Medulla oblongata (tissue), 1 donor: Measurements from ENCODE around the gene PRKACA.

Experiments used
- DNase-seq: peaks from one replicate; pipeline ENCODE4 v3.0.0-alpha.2; 2015; ENCODE audit errors: extremely low spot score

PRKACA gene

DNA sequence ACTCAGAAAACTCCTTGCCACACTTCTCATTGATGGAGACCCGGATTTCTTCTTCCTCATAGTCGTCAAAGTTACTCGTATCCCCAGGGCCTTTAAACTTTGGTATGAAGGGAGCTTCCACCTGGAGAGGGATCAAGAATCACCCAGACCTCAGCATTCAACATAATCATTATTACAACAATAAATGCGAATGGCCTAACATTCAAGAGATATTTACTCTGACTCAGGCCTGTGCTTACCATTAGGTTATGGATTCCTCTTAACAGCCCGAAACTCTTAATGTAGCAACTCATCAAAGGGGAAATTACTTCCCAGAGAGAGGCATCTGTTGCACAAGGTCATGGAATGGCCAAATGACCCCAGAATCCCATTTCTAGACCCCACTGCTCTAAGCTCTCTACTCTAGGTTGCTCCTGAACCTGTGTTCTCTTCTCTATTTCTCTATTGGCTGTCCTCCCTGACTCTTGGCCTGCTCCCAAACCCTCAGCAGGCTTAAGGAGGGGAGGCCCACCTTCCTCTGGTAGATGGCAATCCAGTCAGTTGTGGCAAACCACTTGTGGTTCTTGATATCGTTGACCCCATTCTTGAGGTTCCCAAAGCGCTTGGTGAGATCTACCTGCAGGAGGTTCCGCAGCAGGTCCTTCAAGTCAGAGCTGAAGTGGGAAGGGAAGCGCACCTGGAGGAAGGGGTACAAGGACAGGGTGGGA is 24.3 kb downstream of the PRKACA start:
- no peak for DNase-seq

DNA sequence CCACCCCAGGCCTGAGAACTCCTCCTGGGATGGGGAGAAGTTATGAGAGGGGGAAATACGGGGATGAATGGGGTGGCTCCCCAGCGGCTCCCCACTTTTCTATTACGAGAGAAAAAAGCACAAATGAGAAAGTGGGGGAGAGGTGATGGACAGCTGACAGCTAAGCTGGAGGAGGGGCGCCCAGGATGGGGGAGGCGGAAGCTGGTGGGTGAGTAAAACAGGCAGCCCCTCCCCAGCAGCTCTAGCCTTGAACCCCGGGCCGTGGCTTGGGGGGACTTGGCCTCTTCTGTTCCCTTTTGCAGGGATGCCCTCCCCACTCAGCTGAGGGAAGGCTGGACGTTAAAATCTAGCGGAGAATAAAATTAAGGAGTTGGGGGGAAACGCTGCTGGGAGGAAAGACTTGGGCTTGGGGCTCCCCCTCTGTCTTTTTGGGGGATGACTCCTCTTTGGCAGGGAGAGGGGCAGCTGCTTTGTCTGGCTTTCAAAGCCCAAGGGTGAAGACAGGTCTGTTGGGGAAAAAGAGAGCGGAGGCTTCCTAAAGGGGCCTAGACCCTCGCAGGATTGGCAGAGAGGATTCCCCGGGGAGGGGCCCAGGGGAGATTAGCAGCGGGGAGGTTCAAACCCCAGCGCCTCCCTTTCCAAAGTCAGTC is 25.6 kb downstream of the PRKACA start:
- peak; percentile 27 for DNase-seq

DNA sequence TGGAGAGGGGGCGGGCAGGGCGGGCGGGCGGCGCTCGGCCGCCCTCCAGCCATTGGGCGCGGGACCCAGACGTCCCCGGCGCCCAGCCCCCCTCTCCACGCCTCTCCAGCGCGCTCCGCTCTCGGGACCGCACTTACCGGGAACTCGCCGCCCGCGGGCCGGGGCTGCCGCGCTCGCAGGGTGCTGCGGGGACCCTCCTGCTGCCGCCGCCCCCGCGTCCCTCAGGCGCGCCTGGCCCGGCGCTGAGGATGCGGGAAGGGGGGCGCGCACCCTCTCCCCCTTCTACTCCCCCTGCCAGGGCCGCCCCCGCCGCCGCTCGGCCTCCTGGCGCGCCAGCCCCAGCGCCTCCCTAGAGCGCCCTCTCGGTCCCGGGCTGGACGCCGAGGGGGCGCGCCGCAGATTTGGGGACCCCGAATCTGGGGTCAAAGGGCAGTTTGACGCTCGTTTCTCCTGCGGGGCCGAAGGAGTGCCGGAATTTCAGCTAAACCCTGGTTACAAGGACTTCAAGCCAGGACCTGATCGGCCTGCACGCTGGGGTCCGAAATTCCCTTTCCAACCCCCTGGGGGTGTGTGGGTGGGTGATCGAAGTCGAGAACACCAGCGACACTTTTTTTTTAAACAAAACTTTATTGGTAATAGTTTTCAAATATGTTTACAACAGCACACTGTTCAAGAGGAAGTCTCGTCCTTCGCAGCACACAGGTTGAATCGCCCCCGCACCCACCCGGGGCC is 26.3 kb downstream of the PRKACA start:
- DNase-seq = peak; percentile 43

DNA sequence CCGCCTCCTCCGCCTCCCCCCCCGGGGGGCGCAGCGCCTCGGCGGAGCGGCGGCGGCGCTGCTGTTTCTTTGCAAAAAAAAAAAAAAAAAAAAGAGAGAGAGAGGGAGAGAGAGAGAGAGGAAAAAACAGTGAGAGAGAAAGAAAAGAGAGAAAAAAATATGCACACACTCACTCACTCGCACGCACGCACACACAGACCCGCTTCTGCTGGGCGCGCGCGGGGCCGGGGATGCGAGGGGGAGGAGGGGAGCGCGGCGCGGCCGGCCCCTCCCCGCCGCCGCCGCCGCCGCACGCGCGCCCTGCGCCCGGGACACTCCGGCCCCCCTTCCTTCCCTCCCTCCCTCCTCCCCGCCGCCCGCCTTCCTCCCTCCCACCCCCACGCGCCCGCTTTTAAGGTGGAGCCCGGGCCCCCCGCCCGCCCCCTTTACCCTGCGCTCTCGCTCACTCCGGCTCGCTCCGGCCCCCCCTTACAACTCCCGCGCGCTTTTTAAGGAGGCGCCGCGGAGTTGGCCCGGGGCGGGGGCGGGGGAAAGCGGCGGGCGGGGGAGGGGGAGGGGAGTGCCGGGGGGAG is 27.0 kb downstream of the PRKACA start, which contains the start of gene SAMD1:
TSS of gene SAMD1 (minus strand) at position 243 of the 572 bp plus-strand sequence.
- peak; percentile 89 for DNase-seq

DNA sequence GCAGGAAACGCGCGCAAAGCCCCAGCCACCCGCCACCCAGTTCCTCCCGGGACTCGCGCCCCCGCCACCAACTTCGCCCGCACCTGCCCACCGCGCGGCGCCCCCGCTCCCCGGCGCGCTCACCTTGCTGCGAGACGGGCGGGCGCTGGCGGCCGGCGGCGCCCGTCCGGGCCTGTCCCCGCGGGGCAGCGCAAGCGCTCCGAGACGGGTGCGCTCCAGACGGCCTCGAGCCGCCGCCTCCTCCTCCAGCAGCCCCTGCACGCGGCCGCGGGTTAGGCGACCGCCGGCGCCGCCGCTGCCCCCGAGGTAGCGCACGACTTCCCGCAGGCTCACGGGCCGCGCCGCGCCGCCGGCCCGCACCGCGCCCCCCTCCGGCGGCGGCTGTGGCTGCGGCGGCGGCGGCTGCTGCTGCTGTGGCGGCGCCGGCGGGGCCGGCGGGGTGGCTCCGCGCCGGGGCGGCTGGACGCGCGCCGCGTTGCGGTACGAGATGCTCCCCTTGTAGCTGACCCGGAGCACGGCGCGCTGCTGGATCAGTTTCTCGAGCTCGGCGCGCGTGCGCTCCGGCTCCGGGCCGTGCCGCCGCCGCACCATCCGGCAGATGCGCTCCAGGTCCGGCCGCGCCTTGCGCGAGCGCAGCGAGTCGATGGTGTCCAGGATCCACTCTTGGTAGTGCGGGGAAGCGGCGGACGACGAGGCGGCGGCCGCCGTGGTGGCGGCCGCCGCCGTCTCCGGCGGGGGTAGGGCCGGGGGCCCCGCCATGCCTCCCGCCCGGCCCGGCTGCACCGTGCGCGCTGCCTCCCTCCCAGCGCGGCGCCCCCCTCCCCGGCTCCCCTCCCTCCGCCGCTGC is 27.7 kb downstream of the PRKACA start:
- no peak for DNase-seq

DNA sequence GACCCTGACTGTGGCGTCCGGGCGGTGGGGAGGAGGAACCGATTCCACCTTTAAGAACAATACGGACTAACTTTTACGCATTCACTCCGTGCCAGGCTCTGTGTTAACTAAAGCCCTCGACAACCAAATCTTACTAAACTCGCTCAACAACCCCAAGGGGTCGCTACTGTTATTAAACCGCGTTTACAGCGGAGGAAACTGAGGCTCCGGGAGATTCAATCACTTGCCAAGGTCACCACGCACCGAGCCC is 28.2 kb downstream of the PRKACA start:
- peak; percentile 29 for DNase-seq

DNA sequence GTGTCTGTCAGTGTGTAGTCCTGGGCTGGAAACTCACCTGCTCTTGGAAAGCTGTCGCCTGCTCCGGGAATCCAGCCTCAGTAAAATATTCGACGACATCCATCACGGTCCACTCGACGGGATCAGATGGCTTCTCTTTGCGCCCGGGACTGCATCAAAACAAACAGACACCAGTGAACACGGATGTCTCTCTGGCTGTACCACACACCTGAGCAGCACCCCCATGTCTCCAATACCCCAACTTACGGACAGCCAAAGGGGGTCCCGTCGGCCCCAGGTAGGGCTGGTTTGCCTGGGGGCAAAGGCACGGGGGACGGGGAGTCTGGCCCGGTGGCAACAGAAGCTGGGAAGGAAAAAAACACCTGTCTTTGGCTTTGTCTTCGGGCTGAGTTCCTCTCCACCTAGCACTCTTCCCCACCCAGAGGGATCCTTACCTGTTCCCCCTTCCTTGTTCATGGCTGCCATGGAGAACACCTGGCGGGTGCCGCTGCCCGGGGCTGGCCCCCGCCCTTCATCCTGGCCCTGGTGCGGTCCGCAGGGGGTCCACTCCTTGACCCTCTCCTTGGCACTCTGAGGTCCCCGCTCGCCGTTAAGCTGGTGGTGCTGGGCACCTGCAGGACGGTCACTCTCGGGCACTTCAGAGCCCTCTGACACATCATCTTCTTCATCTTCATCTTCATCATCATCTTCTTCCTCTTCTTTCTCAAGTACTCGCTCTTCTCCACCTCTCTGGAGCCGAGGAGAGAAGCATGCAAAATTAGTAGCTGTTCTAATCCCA is 28.7 kb downstream of the PRKACA start:
- DNase-seq = no peak

DNA sequence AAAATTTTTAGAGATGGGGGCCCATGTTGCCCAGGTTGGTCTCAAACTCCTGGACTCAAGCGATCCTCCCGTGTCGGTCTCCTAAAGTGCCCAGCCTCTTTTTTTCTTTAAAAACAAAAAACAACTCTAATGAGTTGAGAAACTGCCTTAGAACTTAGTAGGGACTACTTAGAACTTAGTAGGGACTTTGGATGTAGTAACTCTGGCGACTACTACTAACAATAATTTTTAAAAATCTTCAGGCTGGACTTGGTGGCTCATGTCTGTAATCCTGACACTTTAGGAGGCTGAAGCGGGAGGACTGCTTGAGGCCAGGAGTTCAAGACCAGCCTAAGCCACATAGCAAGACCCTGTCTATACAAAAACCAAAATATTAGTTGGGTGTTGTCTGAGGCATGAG is 31.5 kb downstream of the PRKACA start:
- no peak for DNase-seq

DNA sequence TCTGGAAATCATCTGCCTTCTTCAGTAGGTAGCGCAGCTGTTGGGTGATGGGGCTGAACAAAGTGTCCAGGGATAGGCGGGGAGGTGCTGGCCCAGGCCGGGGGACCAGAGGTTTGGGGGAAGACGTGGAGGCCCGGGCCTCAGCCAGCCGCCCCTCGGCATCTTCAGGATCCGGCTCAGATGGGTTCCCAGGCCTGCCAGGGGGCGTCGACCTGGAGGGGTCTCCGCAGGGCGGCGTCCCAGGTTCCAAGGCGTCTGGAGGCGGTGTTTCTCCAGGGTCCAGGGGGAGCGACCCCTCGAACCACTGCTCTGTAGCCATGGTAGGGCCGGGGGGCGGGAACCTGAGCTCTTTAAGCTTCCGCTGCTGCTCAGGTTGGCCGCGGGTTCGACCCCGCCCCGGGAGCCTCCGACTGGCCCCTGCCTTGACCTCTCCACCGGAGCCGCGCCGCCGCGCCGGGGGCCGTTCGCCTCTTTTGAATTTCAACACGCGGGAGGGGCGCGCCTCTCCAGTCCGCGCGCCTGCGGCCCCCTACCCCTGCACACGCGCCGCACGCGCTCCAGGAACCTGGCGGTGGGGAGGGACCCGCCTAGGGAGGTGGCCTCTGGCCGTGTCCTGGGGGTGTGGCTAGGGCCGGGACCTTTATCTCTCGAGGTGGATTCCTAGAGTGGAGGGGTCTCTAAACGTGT is 32.1 kb downstream of the PRKACA start, which contains the start of gene C19orf67:
TSS of gene C19orf67 (minus strand) at position 475 of the 687 bp plus-strand sequence. CDS start at position 319, 156 bp downstream.
- DNase-seq = no peak

DNA sequence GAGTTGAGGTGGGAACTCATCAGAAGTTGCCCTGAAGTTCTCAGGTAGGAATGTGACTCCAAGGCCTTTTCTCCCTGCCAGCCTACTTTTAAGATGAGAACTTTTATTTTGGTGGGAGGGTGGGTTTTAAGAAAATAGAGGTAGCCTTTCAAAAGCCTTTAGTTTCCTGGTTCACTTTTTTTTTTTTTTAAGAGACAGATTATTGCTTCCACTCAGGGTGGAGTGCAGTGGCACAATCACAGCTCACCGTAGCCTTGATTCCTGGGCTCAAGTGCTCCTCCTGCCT is 34.9 kb downstream of the PRKACA start:
- DNase-seq = no peak

DNA sequence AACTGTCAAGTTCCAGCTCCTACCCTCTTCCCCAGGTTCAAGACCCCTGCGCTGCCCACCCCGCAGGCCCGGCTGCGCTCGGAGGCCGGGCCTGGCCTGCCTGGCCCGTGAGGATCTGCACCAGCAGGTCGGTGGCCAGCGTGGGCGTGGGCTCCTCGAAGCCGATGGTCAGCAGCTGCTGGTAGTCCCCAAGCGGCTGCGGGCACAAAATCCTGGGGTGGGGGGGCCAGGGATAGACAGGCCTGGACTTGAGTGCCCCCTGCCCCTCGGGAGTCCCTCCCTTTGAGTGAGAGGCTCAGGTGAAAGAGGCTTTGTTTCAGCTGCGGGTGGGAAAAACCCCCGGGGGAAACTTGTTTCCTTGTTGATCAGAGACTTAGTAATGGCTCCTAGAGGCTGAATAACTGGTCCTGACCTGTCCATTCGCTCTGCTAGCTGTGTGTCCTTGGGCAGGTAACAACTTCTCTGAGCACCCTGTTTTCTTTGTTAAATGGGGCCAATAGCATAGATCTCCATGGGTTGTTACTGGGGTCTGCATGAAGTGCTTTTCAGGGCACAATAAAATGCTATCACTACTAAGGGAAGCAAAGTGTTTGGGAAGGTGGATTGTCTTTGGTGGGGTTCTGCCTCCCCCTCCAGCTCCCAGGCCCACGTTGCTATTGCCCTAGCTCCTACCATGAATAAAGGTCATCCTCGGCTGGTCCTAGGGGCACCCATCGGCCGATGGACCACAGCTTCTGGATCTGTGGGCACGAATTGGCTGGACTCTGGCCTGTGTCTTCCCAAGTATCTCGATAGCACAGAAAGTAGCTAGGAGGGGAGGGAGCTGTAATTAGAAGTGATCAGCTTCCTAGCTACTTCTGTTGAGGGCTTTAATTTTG is 35.5 kb downstream of the PRKACA start:
- no peak for DNase-seq

DNA sequence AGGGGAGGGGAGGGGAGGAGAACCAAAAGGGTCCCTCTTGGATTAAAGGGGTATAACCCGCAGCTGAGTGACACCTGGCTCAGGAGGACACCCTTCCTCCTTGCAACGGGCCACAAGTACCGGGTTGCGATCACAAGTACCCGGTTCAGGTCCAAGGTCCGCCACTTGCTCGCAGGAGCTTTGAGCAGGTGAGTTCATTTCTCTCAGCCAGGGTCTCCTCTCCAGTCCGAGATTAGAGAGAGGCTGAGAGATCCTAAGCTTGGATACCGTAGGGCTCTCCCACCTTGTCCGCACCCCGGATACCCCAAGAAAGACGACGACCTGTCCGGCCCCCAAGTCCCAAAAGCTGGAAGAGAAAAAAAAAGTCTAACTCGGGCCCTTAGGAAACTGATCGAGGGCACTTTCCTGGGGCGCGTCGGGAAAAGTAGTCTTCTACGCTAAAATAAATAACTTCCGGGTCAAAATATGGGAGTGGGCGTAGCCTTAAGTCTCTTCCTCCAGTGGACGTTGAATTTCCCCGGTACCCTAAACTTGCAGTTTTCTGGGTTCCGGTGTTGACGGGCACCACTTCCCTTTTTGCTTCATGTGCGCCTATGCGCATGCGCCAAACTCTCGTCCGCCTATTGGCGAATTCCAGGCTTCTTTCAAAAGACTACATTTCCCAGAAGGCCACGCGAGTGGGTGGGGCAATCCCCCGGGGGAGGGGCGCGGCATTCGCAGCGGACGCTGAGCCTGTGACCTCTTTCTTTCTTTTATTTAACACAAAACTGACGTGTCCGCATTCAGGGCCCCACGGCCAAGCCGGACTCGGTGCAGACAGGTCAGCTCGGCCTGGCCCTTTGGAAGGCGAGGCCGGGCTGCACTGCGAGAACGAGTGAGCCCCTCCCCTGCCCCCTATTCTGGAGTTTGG is 36.4 kb downstream of the PRKACA start:
- DNase-seq = peak; percentile 100

DNA sequence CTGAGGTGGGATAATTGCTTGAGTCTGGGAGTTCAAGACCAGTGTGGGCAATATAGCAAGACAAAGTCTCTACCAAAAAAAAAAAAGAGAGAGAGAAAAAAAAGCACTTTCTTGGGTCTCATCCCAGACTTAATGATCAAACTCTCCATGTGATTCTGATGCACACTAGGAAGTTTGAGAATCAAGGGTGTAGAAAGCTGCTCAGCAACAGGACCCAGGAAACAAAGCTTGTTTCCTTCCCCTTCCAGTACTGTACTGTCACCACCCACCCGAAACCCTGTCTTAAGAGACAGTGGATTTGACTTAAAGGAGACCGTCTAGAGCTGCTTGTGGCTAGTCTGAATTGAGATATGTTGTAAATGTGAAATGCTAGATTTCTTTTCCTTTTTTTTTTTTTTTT is 39.2 kb downstream of the PRKACA start:
- peak; percentile 71 for DNase-seq

DNA sequence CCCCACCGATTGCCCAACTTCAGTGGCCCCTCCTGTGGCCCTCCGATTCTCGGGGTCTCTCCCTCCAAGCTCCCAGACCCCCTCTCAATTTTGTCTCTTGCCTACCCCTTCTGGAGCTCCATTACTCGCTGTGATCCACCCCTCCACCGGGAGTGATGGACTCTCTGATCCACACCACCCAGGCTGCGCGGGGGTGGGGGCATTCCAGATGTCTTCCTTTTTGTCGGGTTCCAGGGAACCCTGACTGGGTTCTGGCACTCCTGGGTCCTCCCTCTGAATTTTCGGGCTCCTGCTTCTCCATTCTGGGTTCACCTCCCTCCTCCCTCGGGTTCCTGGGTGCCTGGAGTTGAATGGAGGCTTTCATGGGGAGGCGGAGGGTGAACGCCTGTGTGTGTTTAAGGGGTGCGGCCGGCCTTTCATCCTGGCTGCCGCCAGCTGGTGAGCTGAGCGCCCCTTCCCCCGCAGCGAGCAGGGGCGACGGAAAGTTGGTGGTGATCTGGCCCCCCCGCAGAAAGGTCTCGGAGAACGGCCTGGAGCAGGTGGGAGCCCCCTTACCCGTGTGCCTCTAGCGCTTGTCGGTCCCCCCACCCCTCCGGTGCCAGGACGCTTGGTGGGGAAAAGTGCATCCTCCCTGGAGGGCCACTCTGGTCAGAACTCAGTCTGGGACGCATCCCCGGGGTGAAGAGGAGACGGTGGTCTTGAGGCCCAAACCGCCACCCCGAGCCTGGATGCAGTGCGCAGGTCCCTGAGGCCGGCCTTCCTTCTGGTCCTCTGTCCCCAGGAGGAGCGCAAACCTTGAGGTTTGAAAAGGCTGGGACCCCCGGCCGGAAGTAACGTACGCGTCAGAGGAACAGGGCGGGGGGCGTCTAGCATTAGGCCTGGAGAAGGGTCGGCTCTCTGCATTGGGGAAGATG is 43.4 kb downstream of the PRKACA start:
- peak; percentile 39 for DNase-seq

DNA sequence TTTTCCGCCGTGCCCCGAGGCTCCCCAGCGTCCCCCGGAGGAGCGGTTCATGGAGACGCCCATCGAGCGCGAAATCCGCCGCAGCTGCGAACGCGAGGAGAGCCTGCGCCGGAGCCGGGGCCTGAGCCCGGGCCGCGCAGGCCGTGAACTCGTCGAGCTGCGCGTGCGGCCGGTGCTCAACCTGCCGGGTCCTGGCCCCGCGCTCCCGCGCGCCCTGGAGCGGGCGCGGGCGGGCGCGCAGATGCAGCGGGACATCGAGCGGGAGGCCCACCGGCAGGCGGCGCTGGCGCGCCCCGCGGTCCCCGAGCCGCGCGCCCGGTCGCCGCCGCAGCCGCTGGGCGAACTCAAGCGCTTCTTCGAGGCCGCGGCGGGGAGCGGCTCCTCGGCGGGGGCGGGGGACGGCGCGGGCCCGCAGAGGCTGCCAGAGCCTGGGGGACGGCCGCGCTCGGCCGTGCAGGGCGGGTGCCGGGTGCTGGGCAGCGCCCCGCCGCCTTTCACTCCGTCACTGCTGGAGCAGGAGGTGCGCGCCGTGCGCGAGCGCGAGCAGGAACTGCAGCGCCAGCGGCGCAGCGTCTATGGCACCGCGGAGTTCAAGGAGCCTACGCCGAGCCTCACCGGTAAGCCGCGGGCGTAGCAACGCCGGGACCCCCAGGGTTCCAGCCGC is 44.2 kb downstream of the PRKACA start:
- peak; percentile 66 for DNase-seq

DNA sequence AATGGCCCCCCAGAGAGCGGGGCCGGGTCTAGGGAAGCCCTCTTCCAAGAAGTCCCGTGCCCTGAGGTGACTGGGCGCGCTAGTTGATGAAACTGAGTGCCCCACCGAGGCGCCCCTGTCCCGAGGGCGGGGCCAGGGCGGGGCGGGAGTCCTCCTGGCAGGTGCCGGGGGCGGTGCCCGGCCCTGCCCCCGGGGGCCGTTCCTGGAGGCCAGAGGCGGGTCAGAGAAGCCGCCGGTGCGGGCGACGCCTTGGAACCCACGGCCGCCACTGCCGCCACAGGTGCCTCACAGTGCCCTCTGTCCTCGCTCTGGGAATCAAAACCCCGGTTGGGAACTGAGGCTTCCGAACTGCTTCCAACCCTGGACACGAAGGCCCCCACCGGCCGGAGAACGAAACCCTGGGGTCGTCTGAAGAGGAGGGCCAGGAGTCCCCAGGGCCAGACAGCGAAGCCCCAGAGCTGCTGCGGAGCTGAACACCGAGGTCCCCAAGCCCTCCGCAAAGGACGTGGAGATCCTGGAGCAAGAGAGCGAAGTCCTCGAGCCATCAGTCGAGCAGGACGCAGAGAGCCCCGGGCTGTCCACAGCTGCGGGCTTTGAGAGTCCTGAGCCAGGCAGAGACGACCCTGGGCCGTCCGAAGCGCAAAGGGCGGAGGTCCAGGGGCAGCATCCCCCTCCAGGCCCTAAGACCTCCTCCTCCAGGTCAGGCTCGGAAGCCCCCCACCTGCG is 44.9 kb downstream of the PRKACA start, which contains the start of gene MISP3:
TSS of gene MISP3 (plus strand) at position 252 of the 726 bp plus-strand sequence. CDS start 524 bp downstream, outside the sequence.
- peak; percentile 22 for DNase-seq
